HCT116 (cell line): Measurements from ENCODE around the gene GPC5. TPM values are rescaled to one million over a fixed set of nuclear protein-coding genes. Genes with fewer than 3 reads are reported as not detected.

Source experiments
- ATAC-seq: fragments of 200-7000 bp; cut with Tn5 transposase; 2 replicates; pipeline ENCODE4 v1.9.1; 2020; ENCODE audit warnings: mild to moderate bottlenecking, moderate library complexity
- BruUV-seq: library from RNA; stranded (reverse); fragments of 400-500 nt; replicated peaks from 2 replicates; lab custom pipeline; 2021; lab: Mats Ljungman, UMichigan
- CTCF ChIA-PET: fragments of 300-600 bp; sonication (Branson Sonifier 250); formaldehyde crosslinking; loops from one replicate; lab custom pipeline; 2021; ENCODE audit warnings: antibody characterized with exemption; lab: Charles Lee
- POLR2A ChIA-PET: fragments of 300-600, 350-600 bp; sonication (Branson Sonifier 250); formaldehyde crosslinking; loops from one replicate; lab custom pipeline; 2021; ENCODE audit warnings: antibody characterized with exemption; lab: Charles Lee
- RAD21 ChIA-PET, 2 experiments: fragments of 300-600 bp; sonication (Branson Sonifier 250); formaldehyde crosslinking; loops; one replicate each; lab custom pipeline; 2023; ENCODE audit warnings: low total read pairs in 2 of 2; ENCODE audit not compliant: uncharacterized antibody in 2 of 2, unreplicated experiment in 2 of 2, low non-redundant PET in 1 of 2; lab: Charles Lee
- DNase-seq: peaks from one replicate; pipeline ENCODE4 v3.0.0-alpha.2; 2010; ENCODE audit warnings: low read depth, low spot score
- H2AFZ ChIP-seq: fragments of 200-600 bp; shearing (Covaris generic), sonication (generic); 2 replicates; pipeline ENCODE4 v1.6.1; 2017; ENCODE audit warnings: low read depth, mixed run types, mixed read lengths, antibody characterized with exemption, low read length; ENCODE audit not compliant: poor library complexity, severe bottlenecking
- H3K27ac ChIP-seq: 2 replicates; pipeline ENCODE4 v1.5.1; 2012; ENCODE audit warnings: low read depth, low read length
- H3K27me3 ChIP-seq: fragments of 200-600 bp; sonication (generic); 2 replicates; pipeline ENCODE4 v1.6.1; 2016; ENCODE audit warnings: mixed run types, low read length, mixed read lengths; ENCODE audit not compliant: insufficient read depth
- H3K36me3 ChIP-seq, 2 experiments: fragments of 200-500 bp in 1 of 2; fragments of 200-600 bp in 1 of 2; sonication (Bioruptor generic) in 1 of 2; sonication (generic) in 1 of 2; 2 replicates each; pipeline versions ENCODE4 v1.5.1 to v1.6.1; 2014 to 2016; ENCODE audit warnings: low read length in 2 of 2, inconsistent platforms in 1 of 2, mixed read lengths in 1 of 2, mixed run types in 1 of 2; ENCODE audit not compliant: insufficient read depth in 2 of 2, control insufficient read depth in 1 of 2
- H3K4me1 ChIP-seq, 2 experiments: fragments of 200-600 bp in 1 of 2; sonication (generic) in 1 of 2; 2 replicates each; pipeline versions ENCODE4 v1.5.1 to v1.6.1; 2012 to 2017; ENCODE audit warnings: low read length in 2 of 2, inconsistent platforms in 1 of 2, mild to moderate bottlenecking in 1 of 2, mixed read lengths in 1 of 2, mixed run types in 1 of 2, moderate library complexity in 1 of 2; ENCODE audit not compliant: insufficient read depth in 2 of 2, control insufficient read depth in 1 of 2
- H3K4me2 ChIP-seq: fragments of 200-600 bp; sonication (generic); 2 replicates; pipeline ENCODE4 v1.6.1; 2017; ENCODE audit warnings: mixed run types, low read length, mixed read lengths
- H3K4me3 ChIP-seq, 2 experiments: fragments of 200-600 bp in 1 of 2; sonication (generic) in 1 of 2; replicated peaks in 1 of 2; 2 replicates each; pipeline ENCODE4 v1.5.1; 2011 to 2016; ENCODE audit warnings: low read length in 2 of 2, control low read depth in 1 of 2, low read depth in 1 of 2, mild to moderate bottlenecking in 1 of 2, mixed read lengths in 1 of 2, mixed run types in 1 of 2
- H3K79me2 ChIP-seq: fragments of 200-600 bp; sonication (generic); 2 replicates; pipeline ENCODE4 v1.6.1; 2017; ENCODE audit warnings: mild to moderate bottlenecking, mixed run types, low read length, moderate library complexity, mixed read lengths; ENCODE audit not compliant: insufficient read depth
- H3K9ac ChIP-seq: fragments of 200-600 bp; sonication (generic); 2 replicates; pipeline ENCODE4 v1.6.1; 2016; ENCODE audit warnings: low read length, mixed read lengths
- H3K9me2 ChIP-seq: fragments of 200-600 bp; sonication (generic), shearing (Covaris generic); 2 replicates; pipeline ENCODE4 v1.6.1; 2017; ENCODE audit warnings: mixed run types, mild to moderate bottlenecking, moderate library complexity; ENCODE audit not compliant: insufficient read depth
- H3K9me3 ChIP-seq, 2 experiments: fragments of 200-500 bp in 1 of 2; fragments of 200-600 bp in 1 of 2; sonication (Bioruptor generic) in 1 of 2; sonication (generic) in 1 of 2; 2 replicates each; pipeline ENCODE4 v1.6.1; 2014 to 2017; ENCODE audit warnings: low read length in 2 of 2, mixed read lengths in 2 of 2, inconsistent platforms in 1 of 2, low read depth in 1 of 2, mild to moderate bottlenecking in 1 of 2, mixed run types in 1 of 2, moderate library complexity in 1 of 2; ENCODE audit not compliant: control insufficient read depth in 1 of 2, insufficient read depth in 1 of 2
- H4K20me1 ChIP-seq: fragments of 200-600 bp; sonication (generic), shearing (Covaris generic); 2 replicates; pipeline ENCODE4 v1.6.1; 2017; ENCODE audit warnings: mixed run types, mild to moderate bottlenecking, moderate library complexity; ENCODE audit not compliant: insufficient read depth
- CBX3 ChIP-seq: IDR thresholded peaks from 2 replicates; pipeline ENCODE4 v1.6.1; 2012; ENCODE audit warnings: low read depth
- JUND ChIP-seq: IDR thresholded peaks from 2 replicates; pipeline ENCODE4 v1.6.1; 2012
- MAX ChIP-seq: IDR thresholded peaks from 2 replicates; pipeline ENCODE4 v1.6.1; 2012
- POLR2AphosphoS5 ChIP-seq: IDR thresholded peaks from 2 replicates; pipeline ENCODE4 v1.6.1; 2011; ENCODE audit warnings: mild to moderate bottlenecking, low read depth, low read length, moderate library complexity
- RAD21 ChIP-seq: IDR thresholded peaks from 2 replicates; pipeline ENCODE4 v1.6.1; 2012; ENCODE audit warnings: low read depth, mild to moderate bottlenecking
- REST ChIP-seq: IDR thresholded peaks from 2 replicates; pipeline ENCODE4 v1.6.1; 2012; ENCODE audit warnings: low read depth
- intact Hi-C: fragments of 100-400 bp; cut with micrococcal nuclease; formaldehyde crosslinking; loops from 2 replicates; pipeline ENCODE4 v1.10.0; 2022
- total RNA-seq: library from RNA; stranded (reverse); gene quantifications from one replicate; pipeline ENCODE4 v1.2.1, GENCODE V29; 2021; ENCODE audit not compliant: unreplicated experiment
- TF ChIP-seq, protein P1 (sequence below), 3 experiments: fragments of 200-600 bp in 1 of 3; sonication (generic) in 1 of 3; IDR thresholded peaks in 2 of 3; conservative IDR thresholded peaks in 1 of 3; 2 replicates each; pipeline ENCODE4 v1.5.1; 2012 to 2017; ENCODE audit warnings: low read depth in 2 of 3, low read length in 2 of 3, antibody characterized with exemption in 1 of 3, borderline replicate concordance in 1 of 3, control low read depth in 1 of 3, mild to moderate bottlenecking in 1 of 3, mixed read lengths in 1 of 3, mixed run types in 1 of 3, moderate library complexity in 1 of 3; ENCODE audit not compliant: insufficient read depth in 1 of 3

Gene GPC5
- total RNA-seq, 1 experiment from 2014 or later, result not detected

DNA sequence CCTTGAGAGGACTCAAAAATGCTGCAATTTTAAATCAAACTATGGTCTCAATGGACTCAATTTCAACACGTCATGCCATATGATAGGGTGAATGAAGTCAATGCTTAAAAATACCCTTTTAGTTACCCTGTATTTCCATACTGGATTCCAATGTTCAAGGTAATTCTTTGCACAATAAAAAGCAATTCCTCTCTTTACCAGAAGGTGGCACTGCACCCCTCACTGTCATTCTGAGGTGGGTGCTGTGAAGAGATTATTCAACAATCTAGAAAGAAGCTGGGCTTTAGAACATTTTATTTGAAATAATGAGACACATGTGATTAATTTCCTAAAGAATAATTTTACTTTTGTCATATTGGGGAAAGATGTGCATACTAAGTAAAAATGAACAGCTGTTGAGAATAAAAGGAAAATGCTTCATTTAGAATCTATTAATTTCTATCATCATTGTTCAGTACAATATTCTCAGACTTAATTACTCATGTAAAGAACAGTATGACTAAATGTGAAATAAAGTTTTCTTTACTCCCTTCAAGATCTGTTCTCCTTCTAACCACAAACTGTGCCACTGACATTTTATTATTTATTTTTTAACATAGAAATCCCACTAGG is 789.1 kb downstream of the GPC5 start:
- ATAC-seq (no peak), DNase-seq (no peak)
- ChIA-PET RAD21 (no interaction called here), POLR2A (no interaction called here), CTCF (interaction anchor here (0.7 kb wide), 1 partner anchor 168 kb away, joined by 3 read pairs; no protein-coding TSS in a partner anchor)
- intact Hi-C loops, result no loop called here
- peaks cover 0 to 21% of the 10 kb centered on the region in 2 experiments; a peak in 2 of 4 replicates for H3K9me3 ChIP-seq
- no peaks in the 10 kb centered on the region for H3K27me3 ChIP-seq
- H3K27ac ChIP-seq, result no peak overlapping the region
- H2AFZ ChIP-seq, result no peak overlapping the region
- no TSS peak for BruUV-seq
- no peak overlapping the region for H3K4me3 ChIP-seq
- H3K4me2 ChIP-seq, result no peak overlapping the region
- H3K79me2 ChIP-seq, result no peaks in the 10 kb centered on the region
- H4K20me1 ChIP-seq, result no peaks in the 10 kb centered on the region
- no peaks in the 10 kb centered on the region for H3K36me3 ChIP-seq
- H3K9me2 ChIP-seq, result no peaks in the 10 kb centered on the region
- TF ChIP-seq, protein P1, sequence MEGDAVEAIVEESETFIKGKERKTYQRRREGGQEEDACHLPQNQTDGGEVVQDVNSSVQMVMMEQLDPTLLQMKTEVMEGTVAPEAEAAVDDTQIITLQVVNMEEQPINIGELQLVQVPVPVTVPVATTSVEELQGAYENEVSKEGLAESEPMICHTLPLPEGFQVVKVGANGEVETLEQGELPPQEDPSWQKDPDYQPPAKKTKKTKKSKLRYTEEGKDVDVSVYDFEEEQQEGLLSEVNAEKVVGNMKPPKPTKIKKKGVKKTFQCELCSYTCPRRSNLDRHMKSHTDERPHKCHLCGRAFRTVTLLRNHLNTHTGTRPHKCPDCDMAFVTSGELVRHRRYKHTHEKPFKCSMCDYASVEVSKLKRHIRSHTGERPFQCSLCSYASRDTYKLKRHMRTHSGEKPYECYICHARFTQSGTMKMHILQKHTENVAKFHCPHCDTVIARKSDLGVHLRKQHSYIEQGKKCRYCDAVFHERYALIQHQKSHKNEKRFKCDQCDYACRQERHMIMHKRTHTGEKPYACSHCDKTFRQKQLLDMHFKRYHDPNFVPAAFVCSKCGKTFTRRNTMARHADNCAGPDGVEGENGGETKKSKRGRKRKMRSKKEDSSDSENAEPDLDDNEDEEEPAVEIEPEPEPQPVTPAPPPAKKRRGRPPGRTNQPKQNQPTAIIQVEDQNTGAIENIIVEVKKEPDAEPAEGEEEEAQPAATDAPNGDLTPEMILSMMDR (IDR thresholded peaks at IDR 0.05 in 2 of 3, conservative IDR thresholded peaks at IDR 0.05 in 1 of 3; ENCODE audit: borderline replicate concordance in 1 of 3, insufficient read depth in 1 of 3, low read depth in 2 of 3, low read length in 2 of 3), result peak in 2 of 3 experiments; percentile 53 to 65; a peak in 4 of 6 replicates
- TF ChIP-seq MAX (no peak), POLR2AphosphoS5 (no peak), REST (no peak), RAD21 (peak; percentile 22; the same call in 1 of the 2 replicates), CBX3 (no peak), JUND (no peak)
- H3K4me1 ChIP-seq, result no peaks in the 10 kb centered on the region
- no peak overlapping the region for H3K9ac ChIP-seq
